GM12878 (cell line): Measurements from ENCODE around the gene PLXND1. TPM values are rescaled to one million over a fixed set of nuclear protein-coding genes. Genes with fewer than 3 reads are reported as not detected.

Experiments
- ATAC-seq: fragments of 200-7000 bp; cut with Tn5 transposase; 3 replicates; pipeline ENCODE4 v1.9.1; 2020; ENCODE audit warnings: mild to moderate bottlenecking, moderate library complexity
- BruUV-seq: library from RNA; stranded (reverse); fragments of 400-500 nt; replicated peaks from 2 replicates; lab custom pipeline; 2021; lab: Mats Ljungman, UMichigan
- CTCF ChIA-PET: fragments of 300-600 bp; sonication (Branson Sonifier 250); formaldehyde crosslinking; extraction: SDS; loops from one replicate; lab custom pipeline; 2021; ENCODE audit warnings: inconsistent platforms; lab: Yijun Ruan, JAX
- POLR2A ChIA-PET: fragments of 350-600 bp; formaldehyde crosslinking; extraction: SDS; loops from one replicate; lab custom pipeline; 2021; ENCODE audit warnings: inconsistent platforms; lab: Charles Lee
- RAD21 ChIA-PET: fragments of 300-600 bp; sonication (Branson Sonifier 250); formaldehyde crosslinking; loops from one replicate; lab custom pipeline; 2023; ENCODE audit warnings: antibody characterized with exemption; ENCODE audit not compliant: unreplicated experiment; lab: Charles Lee
- SMC1A ChIA-PET: fragments of 300-600 bp; sonication (Branson Sonifier 250); formaldehyde crosslinking; loops from one replicate; lab custom pipeline; 2023; ENCODE audit not compliant: unreplicated experiment, uncharacterized antibody; lab: Charles Lee
- DNase-seq: peaks from one replicate; pipeline ENCODE4 v3.0.0-alpha.2; 2011; ENCODE audit warnings: low read depth, low spot score
- FAIRE-seq: peaks from 3 replicates; lab custom pipeline; 2011; peaks lifted over from hg19 to GRCh38; lab: Jason Lieb, UNC
- H2AFZ ChIP-seq: 2 replicates; pipeline ENCODE4 v1.6.0; 2011; ENCODE audit warnings: low read depth, low read length, control low read depth; ENCODE audit not compliant: control insufficient read depth
- H3K27ac ChIP-seq: 2 replicates; pipeline ENCODE4 v1.5.1; 2011; ENCODE audit warnings: control low read depth; ENCODE audit not compliant: control insufficient read depth, insufficient read depth
- H3K27me3 ChIP-seq, 2 experiments: replicated peaks in 1 of 2; 2 replicates each; pipeline versions ENCODE4 v1.6.0 to v1.6.1; 2011; ENCODE audit warnings: low read length in 1 of 2; ENCODE audit not compliant: control insufficient read depth in 2 of 2, insufficient read depth in 2 of 2
- H3K36me3 ChIP-seq, 2 experiments: 2 replicates each; pipeline ENCODE4 v1.5.1; 2011; ENCODE audit warnings: low read length in 1 of 2; ENCODE audit not compliant: control insufficient read depth in 2 of 2, insufficient read depth in 2 of 2
- H3K4me1 ChIP-seq: 2 replicates; pipeline ENCODE4 v1.6.1; 2011; ENCODE audit warnings: mild to moderate bottlenecking, low read length, moderate library complexity, mixed read lengths; ENCODE audit not compliant: control insufficient read depth, insufficient read depth
- H3K4me2 ChIP-seq: 2 replicates; pipeline ENCODE4 v1.6.0; 2011; ENCODE audit warnings: control low read depth; ENCODE audit not compliant: control insufficient read depth, insufficient read depth
- H3K4me3 ChIP-seq: fragments of 200-600 bp; sonication (generic); 2 replicates; pipeline ENCODE4 v1.5.1; 2016
- H3K79me2 ChIP-seq: 2 replicates; pipeline ENCODE4 v1.6.0; 2011; ENCODE audit warnings: low read length; ENCODE audit not compliant: control insufficient read depth, insufficient read depth
- H3K9ac ChIP-seq: 2 replicates; pipeline ENCODE4 v1.8.0; 2011; ENCODE audit warnings: low read length, control low read depth, mixed read lengths; ENCODE audit not compliant: control insufficient read depth, insufficient read depth
- H3K9me3 ChIP-seq: replicated peaks from 3 replicates; pipeline ENCODE4 v1.5.1; 2011; ENCODE audit warnings: mild to moderate bottlenecking, low read length; ENCODE audit not compliant: control insufficient read depth, insufficient read depth
- H4K20me1 ChIP-seq: 2 replicates; pipeline ENCODE4 v1.6.0; 2011; ENCODE audit not compliant: control insufficient read depth, insufficient read depth
- CBX3 ChIP-seq: fragments of 200-600 bp; sonication (generic); IDR thresholded peaks from 2 replicates; pipeline ENCODE4 v1.6.1; 2016; ENCODE audit warnings: low read depth, borderline replicate concordance
- CTCF ChIP-seq, 3 experiments: IDR thresholded peaks in 2 of 3; conservative IDR thresholded peaks in 1 of 3; 2 replicates each; pipeline ENCODE4 v1.5.1; 2011; ENCODE audit warnings: low read depth in 3 of 3, low read length in 3 of 3, mild to moderate bottlenecking in 3 of 3, control low read depth in 2 of 3, moderate library complexity in 2 of 3, inconsistent platforms in 1 of 3, mixed read lengths in 1 of 3; ENCODE audit not compliant: control insufficient read depth in 2 of 3, insufficient read depth in 1 of 3; ENCODE audit errors: extremely low read depth in 1 of 3
- IRF4 ChIP-seq: IDR thresholded peaks from 2 replicates; pipeline ENCODE4 v1.6.1; 2011; ENCODE audit warnings: low read depth, low read length
- MEF2A ChIP-seq: IDR thresholded peaks from 2 replicates; pipeline ENCODE4 v1.6.1; 2011; ENCODE audit warnings: low read depth, mild to moderate bottlenecking, low read length, moderate library complexity; ENCODE audit not compliant: insufficient read depth
- MLLT1 ChIP-seq: fragments of 450-650 bp; IDR thresholded peaks from 2 replicates; pipeline ENCODE4 v1.6.1; 2016; ENCODE audit warnings: mild to moderate bottlenecking
- NFIC ChIP-seq: IDR thresholded peaks from 2 replicates; pipeline ENCODE4 v1.6.1; 2012; ENCODE audit warnings: low read depth, mild to moderate bottlenecking, inconsistent platforms, low read length, moderate library complexity
- NFXL1 ChIP-seq: fragments of 450-650 bp; IDR thresholded peaks from 2 replicates; pipeline ENCODE4 v1.6.1; 2017; ENCODE audit warnings: antibody characterized with exemption, mild to moderate bottlenecking, borderline replicate concordance
- NFYA ChIP-seq: IDR thresholded peaks from 2 replicates; pipeline ENCODE4 v1.6.1; 2011; ENCODE audit warnings: low read depth, mild to moderate bottlenecking, low read length, improper control_type of control experiment, borderline replicate concordance
- PRDM15 ChIP-seq: fragments of 450-650 bp; formaldehyde crosslinking; IDR thresholded peaks from 2 replicates; pipeline ENCODE4 v1.4.0; 2020; ENCODE audit warnings: mild to moderate bottlenecking, moderate library complexity
- RELA ChIP-seq: fragments of 450-650 bp; IDR thresholded peaks from 2 replicates; pipeline ENCODE4 v1.8.0; 2014; ENCODE audit warnings: borderline replicate concordance; ENCODE audit not compliant: partially characterized antibody
- REST ChIP-seq: IDR thresholded peaks from 2 replicates; pipeline ENCODE4 v1.6.1; 2012; ENCODE audit warnings: mild to moderate bottlenecking, low read depth, low read length
- ZNF24 ChIP-seq: fragments of 450-650 bp; IDR thresholded peaks from 2 replicates; pipeline ENCODE4 v1.6.1; 2017; ENCODE audit warnings: antibody characterized with exemption, mild to moderate bottlenecking
- in situ Hi-C: fragments of 300-500 bp; cut with MboI; formaldehyde crosslinking; loops from 9 replicates; pipeline ENCODE4 v1.14.3; 2018; ENCODE audit warnings: mixed read lengths
- intact Hi-C: fragments of 100-400 bp; cut with micrococcal nuclease; formaldehyde crosslinking; loops from one replicate; pipeline ENCODE4 v1.14.2; 2022; ENCODE audit not compliant: unreplicated experiment
- polyA plus RNA-seq, 11 experiments: library from polyadenylated mRNA; depleted of rRNA in 4 of 11; unstranded in 6 of 11; stranded (reverse) in 5 of 11; fragments of >200 nt; fragmentation: Nextera tagmentation in 4 of 11; fragmentation: Illumina TruSeq in 1 of 11; extraction: Ambion mirVana in 4 of 11; extraction: Trizol in 1 of 11; gene quantifications; 1 replicate in 1 of 11; 2 replicates in 10 of 11; pipeline versions ENCODE4 v1.2.1 to v1.2.3, GENCODE V29; 2011 to 2016; ENCODE audit warnings: inconsistent platforms in 2 of 11, missing spikeins in 2 of 11, low read depth in 1 of 11
- total RNA-seq, 4 experiments: library from RNA; depleted of rRNA in 3 of 4; stranded (reverse); fragments of >200 nt in 3 of 4; fragmentation: Illumina TruSeq in 1 of 4; extraction: Trizol in 1 of 4; gene quantifications; 2 replicates each; pipeline versions ENCODE4 v1.2.1 to v1.2.3, GENCODE V29; 2013 to 2021

Gene PLXND1
- total and polyA plus RNA-seq, 10 of the 15 experiments (the other 5 are each of a cell fraction or from before 2014, with no cell fraction given): 0.01 to 2.3 (median 0.72) TPM; not detected in 7

- TF ChIP-seq MLLT1 (no peak), NFYA (no peak), MEF2A (no peak)
Measured at GRCh38 chr3:129513705-129514104, 92.8 kb downstream of the PLXND1 start (continued).

GRCh38 chr3:129512595-129512994 lies 93.9 kb downstream of the PLXND1 start:
- BruUV-seq: no TSS peak
- no peaks in the 10 kb centered on the region; a peak in 1 of 4 replicates for H3K36me3 ChIP-seq
- no peaks in the 10 kb centered on the region for H3K79me2 ChIP-seq
- DNase-seq (no peak), ATAC-seq (no peak), FAIRE-seq (no peak)
- SMC1A ChIA-PET: no interaction called here
- no peak overlapping the region for H3K4me3 ChIP-seq
- no peak overlapping the region for H3K9ac ChIP-seq
- no peak overlapping the region for H3K4me2 ChIP-seq
- POLR2A ChIA-PET: no interaction called here
- intact Hi-C loops (no loop called here), in situ Hi-C loops (no loop called here)
- no peaks in the 10 kb centered on the region for H3K27me3 ChIP-seq
- CTCF ChIA-PET: no interaction called here
- H3K9me3 ChIP-seq: no peaks in the 10 kb centered on the region
- H2AFZ ChIP-seq: no peak overlapping the region
- RAD21 ChIA-PET: interaction anchor here (0.7 kb wide), 1 partner anchor 11 kb away, joined by 3 read pairs; no protein-coding TSS in a partner anchor
- no peaks in the 10 kb centered on the region for H4K20me1 ChIP-seq
- no peak overlapping the region for H3K27ac ChIP-seq
- H3K4me1 ChIP-seq: no peaks in the 10 kb centered on the region
- TF ChIP-seq MEF2A (no peak), RELA (no peak), CTCF (IDR thresholded peaks at IDR 0.05 in 2 of 3, conservative IDR thresholded peaks at IDR 0.05 in 1 of 3; ENCODE audit: control insufficient read depth in 2 of 3, extremely low read depth in 1 of 3, insufficient read depth in 1 of 3, low read depth in 3 of 3, low read length in 3 of 3) (no peak), NFXL1 (no peak), REST (no peak), IRF4 (no peak), PRDM15 (no peak), NFIC (no peak), ZNF24 (no peak), CBX3 (no peak)
